Liver (tissue), 9 donors: ENCODE results near the gene DNAJC6. TPM values are rescaled to one million over a fixed set of nuclear protein-coding genes. Genes with fewer than 3 reads are reported as not detected.

Source experiments
- DNase-seq: peaks from one replicate; pipeline ENCODE4 v3.0.0-alpha.2; 2017; ENCODE audit warnings: low spot score
- H3K27ac ChIP-seq, 2 donors: one replicate each; pipeline ENCODE4 v1.7.0; 2013; ENCODE audit warnings: inconsistent platforms in 2 of 2, low read length in 2 of 2, control low read depth in 1 of 2, low read depth in 1 of 2, mild to moderate bottlenecking in 1 of 2
- H3K27me3 ChIP-seq, 4 donors: one replicate each; pipeline versions ENCODE4 v1.6.1 to v1.7.0; 2013; ENCODE audit warnings: low read length in 3 of 4, inconsistent platforms in 1 of 4, mild to moderate bottlenecking in 1 of 4, moderate library complexity in 1 of 4; ENCODE audit not compliant: control insufficient read depth in 4 of 4, insufficient read depth in 4 of 4
- H3K36me3 ChIP-seq, 4 donors: one replicate each; pipeline versions ENCODE4 v1.6.1 to v1.7.0; 2013; ENCODE audit warnings: low read length in 3 of 4, mild to moderate bottlenecking in 3 of 4, low read depth in 1 of 4, moderate library complexity in 1 of 4; ENCODE audit not compliant: control insufficient read depth in 4 of 4, insufficient read depth in 3 of 4
- H3K4me1 ChIP-seq, 4 donors: one replicate each; pipeline versions ENCODE4 v1.6.1 to v1.7.0; 2013; ENCODE audit warnings: low read length in 3 of 4, mild to moderate bottlenecking in 3 of 4, moderate library complexity in 1 of 4; ENCODE audit not compliant: control insufficient read depth in 4 of 4, insufficient read depth in 4 of 4
- H3K4me3 ChIP-seq, 3 donors: one replicate each; pipeline versions ENCODE4 v1.6.1 to v1.7.0; 2013; ENCODE audit warnings: low read length in 3 of 3, control low read depth in 1 of 3, low read depth in 1 of 3, mild to moderate bottlenecking in 1 of 3
- H3K9ac ChIP-seq, 2 donors: one replicate each; pipeline ENCODE4 v1.7.0; 2013; ENCODE audit warnings: low read length in 2 of 2, mild to moderate bottlenecking in 2 of 2, moderate library complexity in 2 of 2, control low read depth in 1 of 2, low read depth in 1 of 2
- H3K9me3 ChIP-seq, 4 donors: one replicate each; pipeline versions ENCODE4 v1.6.1 to v1.7.0; 2013; ENCODE audit warnings: low read length in 3 of 4; ENCODE audit not compliant: control insufficient read depth in 4 of 4
- FOXA1 ChIP-seq: IDR thresholded peaks from 2 replicates; pipeline ENCODE4 v1.6.1; 2016; ENCODE audit warnings: antibody characterized with exemption
- GABPA ChIP-seq, 2 donors: IDR thresholded peaks in 1 of 2; conservative IDR thresholded peaks in 1 of 2; 2 replicates each; pipeline ENCODE4 v1.6.1; 2016; ENCODE audit warnings: antibody characterized with exemption in 2 of 2, mild to moderate bottlenecking in 1 of 2, moderate library complexity in 1 of 2
- HNF4A ChIP-seq, 2 donors: conservative IDR thresholded peaks; 2 replicates each; pipeline ENCODE4 v1.6.1; 2016; ENCODE audit warnings: antibody characterized with exemption in 2 of 2, mild to moderate bottlenecking in 2 of 2
- JUND ChIP-seq, 2 donors: IDR thresholded peaks; 2 replicates each; pipeline ENCODE4 v1.6.1; 2016; ENCODE audit warnings: antibody characterized with exemption in 2 of 2
- NR2F2 ChIP-seq: IDR thresholded peaks from 2 replicates; pipeline ENCODE4 v1.6.1; 2016; ENCODE audit warnings: antibody characterized with exemption
- RXRA ChIP-seq, 2 donors: IDR thresholded peaks; 2 replicates each; pipeline ENCODE4 v1.6.1; 2017 to 2018; ENCODE audit warnings: antibody characterized with exemption in 2 of 2, mild to moderate bottlenecking in 1 of 2
- SP1 ChIP-seq: IDR thresholded peaks from 2 replicates; pipeline ENCODE4 v1.6.1; 2018; ENCODE audit warnings: antibody characterized with exemption, mild to moderate bottlenecking
- TAF1 ChIP-seq: conservative IDR thresholded peaks from 2 replicates; pipeline ENCODE4 v1.6.1; 2016; ENCODE audit warnings: antibody characterized with exemption, mild to moderate bottlenecking
- ZBTB33 ChIP-seq: IDR thresholded peaks from 2 replicates; pipeline ENCODE4 v1.6.1; 2016; ENCODE audit warnings: antibody characterized with exemption
- WGBS: extraction: QIAGEN DNeasy Blood & Tissue Kit; methylation state at CpG from one replicate; pipeline ENCODE4 v1.1.7; 2013; 5-methylcytosine and 5-hydroxymethylcytosine counted together
- polyA plus RNA-seq, 2 donors: library from polyadenylated mRNA; stranded (reverse) in 1 of 2; unstranded in 1 of 2; fragments of 200-250 nt in 1 of 2; fragments of >200 nt in 1 of 2; fragmentation: Nextera tagmentation in 1 of 2; extraction: Ambion mirVana in 1 of 2; gene quantifications; one replicate each; pipeline versions ENCODE4 v1.2.1 to v1.2.3, GENCODE V29; 2013 to 2015
- total RNA-seq, 2 donors: library from RNA; depleted of rRNA; stranded (reverse); fragments of >200 nt; gene quantifications; one replicate each; pipeline ENCODE4 v1.2.3, GENCODE V29; 2014
- TF ChIP-seq, protein P1 (sequence below): fragments of 150-350 bp; IDR thresholded peaks from 2 replicates; pipeline ENCODE4 v1.5.1; 2017; ENCODE audit warnings: improper control_type of control experiment, low read depth, low read length; ENCODE audit not compliant: missing input control
- TF ChIP-seq, protein P2 (sequence below): IDR thresholded peaks from 2 replicates; pipeline ENCODE4 v1.6.1; 2016; ENCODE audit warnings: antibody characterized with exemption, mild to moderate bottlenecking
- TF ChIP-seq, protein P3 (sequence below): IDR thresholded peaks from 2 replicates; pipeline ENCODE4 v1.6.1; 2016; ENCODE audit warnings: antibody characterized with exemption
- donor health status: healthy.
- donor health status: healthy.
- donor health status: healthy.
- donor health status: healthy.
- donor health status: healthy.

DNAJC6 gene
- total and polyA plus RNA-seq, 4 donors = 0.15 to 35.0 (median 0.30) TPM

- TF ChIP-seq HNF4A (conservative IDR thresholded peaks at IDR 0.05) (no peak), GABPA (IDR thresholded peaks at IDR 0.05 in 1 of 2, conservative IDR thresholded peaks at IDR 0.05 in 1 of 2) (no peak), NR2F2 (no peak)
- Histone ChIP-seq H3K9me3 (no peaks in the 10 kb centered on the region), H3K27ac (no peak overlapping the region), H3K27me3 (no peaks in the 10 kb centered on the region), H3K4me1 (no peaks in the 10 kb centered on the region), H3K36me3 (no peaks in the 10 kb centered on the region), H3K9ac (no peak overlapping the region), H3K4me3 (no peak overlapping the region)
- DNase-seq = no peak
- 88% methylated on average over 2 of the region's 2 CpGs for WGBS
These were observed 84.0 kb downstream of the DNAJC6 start for GRCh38 chr1:65393347-65393746.

- TF ChIP-seq ZBTB33 = no peak
- TF ChIP-seq RXRA (IDR thresholded peaks at IDR 0.05) = no peak
- TF ChIP-seq SP1 = no peak
- no peak for TF ChIP-seq TAF1
- no peak for TF ChIP-seq FOXA1
- no peak for TF ChIP-seq JUND (IDR thresholded peaks at IDR 0.05)
- Histone ChIP-seq H3K9ac (no peak overlapping the region), H3K4me3 (no peak overlapping the region), H3K36me3 (no peaks in the 10 kb centered on the region), H3K9me3 (no peaks in the 10 kb centered on the region), H3K27me3 (no peaks in the 10 kb centered on the region), H3K27ac (no peak overlapping the region), H3K4me1 (no peaks in the 10 kb centered on the region)
- no peak for DNase-seq
- 88% methylated on average over 1 of the region's 1 CpG for WGBS
These were observed 84.6 kb downstream of the DNAJC6 start for GRCh38 chr1:65393928-65394327.

DNA sequence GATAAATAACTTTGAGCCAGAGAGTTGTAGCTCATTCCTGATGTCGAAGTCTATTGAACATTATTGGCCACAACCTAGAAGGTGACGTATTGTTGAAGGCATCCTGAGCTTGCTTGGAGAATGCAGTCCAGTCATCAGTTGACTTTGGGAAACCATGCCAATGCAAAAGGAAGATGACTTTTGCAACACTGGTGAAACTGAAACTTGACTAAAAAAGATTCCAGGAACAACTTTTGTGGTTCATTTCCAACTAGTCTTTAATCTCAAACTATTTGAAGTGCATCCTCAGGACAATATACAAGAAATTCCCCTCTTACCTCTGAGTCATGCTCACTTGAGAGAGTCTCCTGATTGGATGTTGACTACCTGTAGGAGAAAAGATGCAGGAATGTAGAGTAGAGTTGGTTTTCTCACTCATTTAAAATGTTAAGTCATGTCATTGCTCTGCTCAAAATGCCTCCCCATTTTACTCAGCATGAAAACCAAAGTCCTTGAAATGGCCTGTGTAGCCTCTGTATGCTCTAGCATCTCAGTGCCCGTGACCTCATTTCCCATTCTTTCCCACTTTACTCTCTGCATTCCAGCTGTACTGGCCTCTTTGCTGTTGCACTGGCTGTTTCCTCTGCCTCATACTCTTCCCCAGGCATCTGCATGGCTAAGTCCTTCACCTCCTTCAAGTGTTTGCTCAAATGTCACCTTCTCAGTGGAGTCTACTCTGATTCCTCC is 86.7 kb downstream of the DNAJC6 start:
- Histone ChIP-seq H3K27ac (no peak overlapping the region), H3K9me3 (no peaks in the 10 kb centered on the region), H3K4me3 (no peak overlapping the region), H3K36me3 (no peaks in the 10 kb centered on the region), H3K27me3 (no peaks in the 10 kb centered on the region), H3K9ac (no peak overlapping the region), H3K4me1 (no peaks in the 10 kb centered on the region)
- TF ChIP-seq, protein P1, sequence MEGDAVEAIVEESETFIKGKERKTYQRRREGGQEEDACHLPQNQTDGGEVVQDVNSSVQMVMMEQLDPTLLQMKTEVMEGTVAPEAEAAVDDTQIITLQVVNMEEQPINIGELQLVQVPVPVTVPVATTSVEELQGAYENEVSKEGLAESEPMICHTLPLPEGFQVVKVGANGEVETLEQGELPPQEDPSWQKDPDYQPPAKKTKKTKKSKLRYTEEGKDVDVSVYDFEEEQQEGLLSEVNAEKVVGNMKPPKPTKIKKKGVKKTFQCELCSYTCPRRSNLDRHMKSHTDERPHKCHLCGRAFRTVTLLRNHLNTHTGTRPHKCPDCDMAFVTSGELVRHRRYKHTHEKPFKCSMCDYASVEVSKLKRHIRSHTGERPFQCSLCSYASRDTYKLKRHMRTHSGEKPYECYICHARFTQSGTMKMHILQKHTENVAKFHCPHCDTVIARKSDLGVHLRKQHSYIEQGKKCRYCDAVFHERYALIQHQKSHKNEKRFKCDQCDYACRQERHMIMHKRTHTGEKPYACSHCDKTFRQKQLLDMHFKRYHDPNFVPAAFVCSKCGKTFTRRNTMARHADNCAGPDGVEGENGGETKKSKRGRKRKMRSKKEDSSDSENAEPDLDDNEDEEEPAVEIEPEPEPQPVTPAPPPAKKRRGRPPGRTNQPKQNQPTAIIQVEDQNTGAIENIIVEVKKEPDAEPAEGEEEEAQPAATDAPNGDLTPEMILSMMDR = no peak
- TF ChIP-seq, protein P2, sequence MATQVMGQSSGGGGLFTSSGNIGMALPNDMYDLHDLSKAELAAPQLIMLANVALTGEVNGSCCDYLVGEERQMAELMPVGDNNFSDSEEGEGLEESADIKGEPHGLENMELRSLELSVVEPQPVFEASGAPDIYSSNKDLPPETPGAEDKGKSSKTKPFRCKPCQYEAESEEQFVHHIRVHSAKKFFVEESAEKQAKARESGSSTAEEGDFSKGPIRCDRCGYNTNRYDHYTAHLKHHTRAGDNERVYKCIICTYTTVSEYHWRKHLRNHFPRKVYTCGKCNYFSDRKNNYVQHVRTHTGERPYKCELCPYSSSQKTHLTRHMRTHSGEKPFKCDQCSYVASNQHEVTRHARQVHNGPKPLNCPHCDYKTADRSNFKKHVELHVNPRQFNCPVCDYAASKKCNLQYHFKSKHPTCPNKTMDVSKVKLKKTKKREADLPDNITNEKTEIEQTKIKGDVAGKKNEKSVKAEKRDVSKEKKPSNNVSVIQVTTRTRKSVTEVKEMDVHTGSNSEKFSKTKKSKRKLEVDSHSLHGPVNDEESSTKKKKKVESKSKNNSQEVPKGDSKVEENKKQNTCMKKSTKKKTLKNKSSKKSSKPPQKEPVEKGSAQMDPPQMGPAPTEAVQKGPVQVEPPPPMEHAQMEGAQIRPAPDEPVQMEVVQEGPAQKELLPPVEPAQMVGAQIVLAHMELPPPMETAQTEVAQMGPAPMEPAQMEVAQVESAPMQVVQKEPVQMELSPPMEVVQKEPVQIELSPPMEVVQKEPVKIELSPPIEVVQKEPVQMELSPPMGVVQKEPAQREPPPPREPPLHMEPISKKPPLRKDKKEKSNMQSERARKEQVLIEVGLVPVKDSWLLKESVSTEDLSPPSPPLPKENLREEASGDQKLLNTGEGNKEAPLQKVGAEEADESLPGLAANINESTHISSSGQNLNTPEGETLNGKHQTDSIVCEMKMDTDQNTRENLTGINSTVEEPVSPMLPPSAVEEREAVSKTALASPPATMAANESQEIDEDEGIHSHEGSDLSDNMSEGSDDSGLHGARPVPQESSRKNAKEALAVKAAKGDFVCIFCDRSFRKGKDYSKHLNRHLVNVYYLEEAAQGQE = no peak
- TF ChIP-seq, protein P3, sequence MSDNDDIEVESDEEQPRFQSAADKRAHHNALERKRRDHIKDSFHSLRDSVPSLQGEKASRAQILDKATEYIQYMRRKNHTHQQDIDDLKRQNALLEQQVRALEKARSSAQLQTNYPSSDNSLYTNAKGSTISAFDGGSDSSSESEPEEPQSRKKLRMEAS = no peak
- 89% methylated on average over 3 of the region's 3 CpGs for WGBS
- DNase-seq = no peak
